GM18502 (cell line): Measurements from ENCODE around the gene EDN1.

ENCODE experiments used
- ATAC-seq: cut with Tn5 transposase; IDR thresholded peaks from one replicate; pipeline ENCODE4 v1.9.1; 2021; ENCODE audit warnings: mild to moderate bottlenecking; ENCODE audit not compliant: unreplicated experiment, poor library complexity

The EDN1 gene

GRCh38 chr6:12342664-12343063, 52.5 kb downstream of the EDN1 start:
- ATAC-seq: no peak

DNA sequence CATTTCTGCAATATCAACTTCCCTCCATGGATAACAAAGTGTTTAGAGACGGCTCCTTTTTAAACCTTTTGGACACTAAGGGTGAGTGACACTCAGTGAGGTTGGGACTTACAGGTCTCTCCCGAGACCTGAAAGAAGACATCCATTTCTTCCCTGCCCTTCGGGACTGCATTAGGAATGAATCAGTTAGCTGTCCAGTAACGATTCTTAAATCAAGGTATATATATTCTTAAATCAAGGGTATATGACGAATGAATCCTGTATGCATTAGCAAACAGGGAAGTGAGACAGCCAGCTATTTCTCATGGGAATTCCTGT, 52.9 kb downstream of the EDN1 start:
- ATAC-seq: no peak

DNA sequence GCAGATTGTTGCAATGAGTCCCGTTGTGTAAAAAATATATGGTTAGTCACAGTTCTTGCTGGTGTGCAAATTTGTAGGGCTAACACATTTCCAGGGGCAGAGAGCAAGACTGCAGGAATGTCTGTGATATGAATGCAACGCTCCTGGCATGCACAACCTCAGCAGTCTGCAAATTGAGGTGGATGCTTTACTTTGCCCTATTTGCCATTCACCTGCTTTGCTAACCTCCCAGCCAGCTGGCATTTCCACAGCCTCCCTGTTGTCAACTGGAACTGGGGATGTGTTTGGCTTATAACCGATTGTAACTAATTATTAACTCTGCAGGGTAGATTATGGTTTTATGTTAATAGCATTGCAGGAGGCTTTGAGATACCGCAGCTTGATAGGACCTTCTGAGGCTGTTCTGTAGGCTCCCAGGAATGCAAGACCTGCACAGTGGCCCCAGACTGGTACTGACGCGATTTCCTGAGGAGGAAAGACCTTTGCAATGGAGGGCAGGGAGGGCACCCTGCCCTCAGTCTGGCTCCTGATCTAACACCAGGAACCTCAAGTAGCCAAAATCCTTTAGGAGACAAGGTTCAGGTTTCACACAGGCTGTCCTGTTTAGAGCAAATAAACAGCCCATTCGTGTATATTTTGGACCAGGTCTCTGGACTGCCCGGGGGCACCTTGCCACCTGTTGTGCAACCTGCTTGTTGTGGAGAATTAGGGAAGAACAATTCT, 53.4 kb downstream of the EDN1 start:
- ATAC-seq: no peak

DNA sequence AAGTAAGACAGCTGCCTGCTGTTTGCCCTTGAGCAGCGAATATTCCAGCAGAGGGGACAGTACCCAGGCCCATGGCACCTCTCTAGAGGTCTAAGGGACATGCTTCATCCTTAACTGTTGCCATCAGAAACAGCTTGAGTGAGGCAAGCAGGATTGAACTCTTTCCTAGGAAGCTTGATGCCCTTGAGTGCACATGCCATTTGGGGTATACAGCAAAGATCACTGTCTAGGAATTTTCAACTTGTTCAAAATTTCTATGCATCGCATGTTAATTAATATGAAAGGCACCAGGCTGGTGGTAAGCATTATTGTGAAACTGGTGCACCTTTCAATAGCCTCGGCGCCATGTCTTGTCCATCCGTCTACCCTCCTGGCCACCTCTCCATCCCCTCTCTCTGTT, 54.1 kb downstream of the EDN1 start:
- no peak for ATAC-seq

DNA sequence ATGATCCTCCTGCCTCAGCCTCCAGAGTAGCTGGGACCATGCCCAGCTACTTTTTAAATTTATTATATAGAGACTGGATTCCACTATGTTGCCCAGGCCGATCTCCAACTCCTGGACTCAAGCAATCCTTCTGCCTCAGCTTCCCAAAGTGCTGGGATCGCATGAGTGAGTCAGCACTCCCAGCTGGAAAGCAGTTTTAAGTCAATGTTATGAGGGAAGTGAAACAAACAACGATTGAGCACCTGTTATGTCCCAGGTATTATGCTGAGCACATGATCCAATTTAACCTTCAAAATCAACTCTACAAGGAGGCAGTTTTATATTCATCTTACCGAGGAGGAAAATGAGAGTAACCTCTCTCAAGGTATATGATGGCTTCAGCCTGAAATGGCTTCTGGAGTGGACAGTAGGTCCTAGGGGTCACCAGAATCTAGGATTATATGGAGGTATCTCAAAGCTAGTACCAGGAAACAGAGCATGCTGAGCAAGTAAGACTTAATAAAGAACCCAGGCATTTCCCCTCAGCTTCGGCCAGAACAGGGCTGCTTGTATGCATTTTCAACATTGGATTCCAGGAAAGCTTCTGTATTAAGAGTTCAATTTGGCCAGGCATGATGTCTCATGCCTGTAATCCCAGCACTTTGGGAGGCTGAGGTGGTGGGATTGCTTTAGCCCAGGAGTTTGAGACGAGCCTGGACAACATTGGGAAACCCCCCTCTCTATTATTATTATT, 55.0 kb downstream of the EDN1 start:
- ATAC-seq: no peak

DNA sequence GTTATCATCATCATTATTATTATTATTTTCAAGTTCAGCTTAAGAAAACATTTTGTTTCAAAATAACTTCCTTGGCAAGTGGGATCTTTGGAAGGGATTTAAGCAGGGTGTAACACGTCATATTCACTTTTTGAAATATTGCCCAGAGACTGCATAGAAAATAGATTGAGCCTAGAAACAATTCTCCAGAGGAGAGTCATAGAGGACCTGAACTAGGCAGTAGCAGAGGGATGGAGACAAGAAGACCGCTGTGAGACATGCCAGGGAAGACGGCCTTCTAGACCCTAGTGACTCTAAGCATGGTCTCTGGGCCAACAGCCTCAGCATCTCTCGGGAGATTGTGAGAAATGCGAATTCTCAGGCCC, 55.5 kb downstream of the EDN1 start:
- ATAC-seq: no peak
